SK-N-SH treated with all-trans-retinoic acid at 6 μM for 48 hours (cell line): Measurements from ENCODE around the gene ARID1B.

Experiments used
- ATAC-seq: fragments of 200-7000 bp; cut with Tn5 transposase; 3 replicates; pipeline ENCODE4 v1.9.1; 2020; ENCODE audit warnings: mild to moderate bottlenecking, moderate library complexity
- ARNTL ChIP-seq: fragments of 450-650 bp; formaldehyde crosslinking; IDR thresholded peaks from 2 replicates; pipeline ENCODE4 v1.5.0; 2020; ENCODE audit warnings: low read depth, mild to moderate bottlenecking, moderate library complexity, borderline replicate concordance
- BACH2 ChIP-seq: fragments of 250-450 bp; sonication (Bioruptor Pico); IDR thresholded peaks from 2 replicates; pipeline ENCODE4 v1.9.0; 2021; ENCODE audit warnings: mild to moderate bottlenecking, borderline replicate concordance
- CSDC2 ChIP-seq: fragments of 250-450 bp; sonication (Bioruptor Pico); IDR thresholded peaks from 2 replicates; pipeline ENCODE4 v1.5.0; 2020; ENCODE audit warnings: mild to moderate bottlenecking, moderate library complexity
- ESRRG ChIP-seq: fragments of 250-450 bp; sonication (Bioruptor Pico); IDR thresholded peaks from 2 replicates; pipeline ENCODE4 v1.6.1; 2021; ENCODE audit warnings: mild to moderate bottlenecking
- GLIS3 ChIP-seq: fragments of 250-450 bp; sonication (Bioruptor Pico); IDR thresholded peaks from 2 replicates; pipeline ENCODE4 v1.5.0; 2020; ENCODE audit warnings: mild to moderate bottlenecking, moderate library complexity
- ISL1 ChIP-seq: fragments of 250-450 bp; sonication (Bioruptor Pico); IDR thresholded peaks from 2 replicates; pipeline ENCODE4 v2.1.2; 2022; ENCODE audit warnings: mild to moderate bottlenecking, moderate library complexity
- OSR1 ChIP-seq: fragments of 250-450 bp; sonication (Bioruptor Pico); IDR thresholded peaks from 2 replicates; pipeline ENCODE4 v1.8.0; 2022; ENCODE audit warnings: moderate library complexity, mild to moderate bottlenecking, inconsistent platforms
- RARB ChIP-seq: fragments of 250-450 bp; sonication (Bioruptor Pico); IDR thresholded peaks from 2 replicates; pipeline ENCODE4 v1.8.0; 2021; ENCODE audit warnings: mild to moderate bottlenecking, moderate library complexity
- SNAI2 ChIP-seq: fragments of 250-450 bp; sonication (Bioruptor Pico); IDR thresholded peaks from 2 replicates; pipeline ENCODE4 v1.5.0; 2020; ENCODE audit warnings: mild to moderate bottlenecking, moderate library complexity
- TCF4 ChIP-seq: fragments of 250-450 bp; sonication (Bioruptor Pico); IDR thresholded peaks from 2 replicates; pipeline ENCODE4 v1.8.0; 2021; ENCODE audit warnings: mild to moderate bottlenecking, moderate library complexity, borderline replicate concordance
- TOX ChIP-seq: fragments of 250-450 bp; sonication (Bioruptor Pico); IDR thresholded peaks from 2 replicates; pipeline ENCODE4 v1.8.0; 2021; ENCODE audit warnings: mild to moderate bottlenecking, moderate library complexity, borderline replicate concordance
- TSHZ2 ChIP-seq: fragments of 250-450 bp; sonication (Bioruptor Pico); IDR thresholded peaks from 2 replicates; pipeline ENCODE4 v1.5.0; 2020; ENCODE audit warnings: mild to moderate bottlenecking, moderate library complexity
- ZC3H10 ChIP-seq: fragments of 250-450 bp; sonication (Bioruptor Pico); IDR thresholded peaks from 2 replicates; pipeline ENCODE4 v1.5.1; 2021; ENCODE audit warnings: mild to moderate bottlenecking, moderate library complexity
- ZFP3 ChIP-seq: fragments of 250-450 bp; sonication (Bioruptor Pico); IDR thresholded peaks from 2 replicates; pipeline ENCODE4 v1.5.0; 2020; ENCODE audit warnings: mild to moderate bottlenecking, moderate library complexity
- ZNF565 ChIP-seq: fragments of 450-650 bp; formaldehyde crosslinking; conservative IDR thresholded peaks from 2 replicates; pipeline ENCODE4 v1.5.0; 2020; ENCODE audit warnings: low read depth, mild to moderate bottlenecking, moderate library complexity
- ZNF70 ChIP-seq: fragments of 450-650 bp; formaldehyde crosslinking; IDR thresholded peaks from 2 replicates; pipeline ENCODE4 v1.5.0; 2020; ENCODE audit warnings: mild to moderate bottlenecking, moderate library complexity
- ZNF8 ChIP-seq: fragments of 450-650 bp; formaldehyde crosslinking; IDR thresholded peaks from 2 replicates; pipeline ENCODE4 v1.5.0; 2020; ENCODE audit warnings: mild to moderate bottlenecking, moderate library complexity
- TF ChIP-seq, protein P1 (sequence below): fragments of 250-450 bp; sonication (Bioruptor Pico); IDR thresholded peaks from 2 replicates; pipeline ENCODE4 v1.8.0; 2020; ENCODE audit warnings: mild to moderate bottlenecking, moderate library complexity, borderline replicate concordance
- TF ChIP-seq, protein P2 (sequence below): fragments of 250-450 bp; sonication (Bioruptor Pico); IDR thresholded peaks from 2 replicates; pipeline ENCODE4 v1.5.1; 2020; ENCODE audit warnings: low read depth, mild to moderate bottlenecking, moderate library complexity
- TF ChIP-seq, protein P3 (sequence below): fragments of 250-450 bp; sonication (Bioruptor Pico); IDR thresholded peaks from 2 replicates; pipeline ENCODE4 v1.8.0; 2021; ENCODE audit warnings: low read depth, mild to moderate bottlenecking, moderate library complexity, borderline replicate concordance
- TF ChIP-seq, protein P4 (sequence below): fragments of 250-450 bp; sonication (Bioruptor Pico); IDR thresholded peaks from 2 replicates; pipeline ENCODE4 v1.5.1; 2021; ENCODE audit warnings: mild to moderate bottlenecking, moderate library complexity

The ARID1B gene

GRCh38 chr6:156994215-156995076, 217.3 kb downstream of the ARID1B start:
- ATAC-seq: no peak
- TF ChIP-seq ZNF70 (CRISPR knock-in tag) (no peak), TSHZ2 (CRISPR knock-in tag) (no peak), ISL1 (no peak), ZFP3 (CRISPR knock-in tag) (no peak), SNAI2 (CRISPR knock-in tag) (no peak), ESRRG (CRISPR knock-in tag) (no peak), ZNF8 (no peak), RARB (CRISPR knock-in tag) (no peak), BACH2 (CRISPR knock-in tag) (no peak), ZNF565 (CRISPR knock-in tag) (no peak), CSDC2 (CRISPR knock-in tag) (no peak), ZC3H10 (CRISPR knock-in tag) (no peak), TCF4 (CRISPR knock-in tag) (no peak), ARNTL (CRISPR knock-in tag) (no peak), OSR1 (CRISPR knock-in tag) (no peak), GLIS3 (CRISPR knock-in tag) (no peak)
- TF ChIP-seq, protein P1, sequence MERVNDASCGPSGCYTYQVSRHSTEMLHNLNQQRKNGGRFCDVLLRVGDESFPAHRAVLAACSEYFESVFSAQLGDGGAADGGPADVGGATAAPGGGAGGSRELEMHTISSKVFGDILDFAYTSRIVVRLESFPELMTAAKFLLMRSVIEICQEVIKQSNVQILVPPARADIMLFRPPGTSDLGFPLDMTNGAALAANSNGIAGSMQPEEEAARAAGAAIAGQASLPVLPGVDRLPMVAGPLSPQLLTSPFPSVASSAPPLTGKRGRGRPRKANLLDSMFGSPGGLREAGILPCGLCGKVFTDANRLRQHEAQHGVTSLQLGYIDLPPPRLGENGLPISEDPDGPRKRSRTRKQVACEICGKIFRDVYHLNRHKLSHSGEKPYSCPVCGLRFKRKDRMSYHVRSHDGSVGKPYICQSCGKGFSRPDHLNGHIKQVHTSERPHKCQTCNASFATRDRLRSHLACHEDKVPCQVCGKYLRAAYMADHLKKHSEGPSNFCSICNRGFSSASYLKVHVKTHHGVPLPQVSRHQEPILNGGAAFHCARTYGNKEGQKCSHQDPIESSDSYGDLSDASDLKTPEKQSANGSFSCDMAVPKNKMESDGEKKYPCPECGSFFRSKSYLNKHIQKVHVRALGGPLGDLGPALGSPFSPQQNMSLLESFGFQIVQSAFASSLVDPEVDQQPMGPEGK: no peak
- TF ChIP-seq, protein P2, sequence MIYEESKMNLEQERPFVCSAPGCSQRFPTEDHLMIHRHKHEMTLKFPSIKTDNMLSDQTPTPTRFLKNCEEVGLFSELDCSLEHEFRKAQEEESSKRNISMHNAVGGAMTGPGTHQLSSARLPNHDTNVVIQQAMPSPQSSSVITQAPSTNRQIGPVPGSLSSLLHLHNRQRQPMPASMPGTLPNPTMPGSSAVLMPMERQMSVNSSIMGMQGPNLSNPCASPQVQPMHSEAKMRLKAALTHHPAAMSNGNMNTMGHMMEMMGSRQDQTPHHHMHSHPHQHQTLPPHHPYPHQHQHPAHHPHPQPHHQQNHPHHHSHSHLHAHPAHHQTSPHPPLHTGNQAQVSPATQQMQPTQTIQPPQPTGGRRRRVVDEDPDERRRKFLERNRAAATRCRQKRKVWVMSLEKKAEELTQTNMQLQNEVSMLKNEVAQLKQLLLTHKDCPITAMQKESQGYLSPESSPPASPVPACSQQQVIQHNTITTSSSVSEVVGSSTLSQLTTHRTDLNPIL (CRISPR knock-in tag): no peak
- TF ChIP-seq, protein P3, sequence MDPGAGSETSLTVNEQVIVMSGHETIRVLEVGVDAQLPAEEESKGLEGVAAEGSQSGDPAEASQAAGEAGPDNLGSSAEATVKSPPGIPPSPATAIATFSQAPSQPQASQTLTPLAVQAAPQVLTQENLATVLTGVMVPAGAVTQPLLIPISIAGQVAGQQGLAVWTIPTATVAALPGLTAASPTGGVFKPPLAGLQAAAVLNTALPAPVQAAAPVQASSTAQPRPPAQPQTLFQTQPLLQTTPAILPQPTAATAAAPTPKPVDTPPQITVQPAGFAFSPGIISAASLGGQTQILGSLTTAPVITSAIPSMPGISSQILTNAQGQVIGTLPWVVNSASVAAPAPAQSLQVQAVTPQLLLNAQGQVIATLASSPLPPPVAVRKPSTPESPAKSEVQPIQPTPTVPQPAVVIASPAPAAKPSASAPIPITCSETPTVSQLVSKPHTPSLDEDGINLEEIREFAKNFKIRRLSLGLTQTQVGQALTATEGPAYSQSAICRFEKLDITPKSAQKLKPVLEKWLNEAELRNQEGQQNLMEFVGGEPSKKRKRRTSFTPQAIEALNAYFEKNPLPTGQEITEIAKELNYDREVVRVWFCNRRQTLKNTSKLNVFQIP (CRISPR knock-in tag): no peak
- TF ChIP-seq, protein P4, sequence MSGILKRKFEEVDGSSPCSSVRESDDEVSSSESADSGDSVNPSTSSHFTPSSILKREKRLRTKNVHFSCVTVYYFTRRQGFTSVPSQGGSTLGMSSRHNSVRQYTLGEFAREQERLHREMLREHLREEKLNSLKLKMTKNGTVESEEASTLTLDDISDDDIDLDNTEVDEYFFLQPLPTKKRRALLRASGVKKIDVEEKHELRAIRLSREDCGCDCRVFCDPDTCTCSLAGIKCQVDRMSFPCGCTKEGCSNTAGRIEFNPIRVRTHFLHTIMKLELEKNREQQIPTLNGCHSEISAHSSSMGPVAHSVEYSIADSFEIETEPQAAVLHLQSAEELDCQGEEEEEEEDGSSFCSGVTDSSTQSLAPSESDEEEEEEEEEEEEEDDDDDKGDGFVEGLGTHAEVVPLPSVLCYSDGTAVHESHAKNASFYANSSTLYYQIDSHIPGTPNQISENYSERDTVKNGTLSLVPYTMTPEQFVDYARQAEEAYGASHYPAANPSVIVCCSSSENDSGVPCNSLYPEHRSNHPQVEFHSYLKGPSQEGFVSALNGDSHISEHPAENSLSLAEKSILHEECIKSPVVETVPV (CRISPR knock-in tag): no peak

GRCh38 chr6:156995502-156995901, 218.3 kb downstream of the ARID1B start:
- ATAC-seq: no peak
- TF ChIP-seq ZC3H10 (CRISPR knock-in tag) (no peak), TCF4 (CRISPR knock-in tag) (0 out of 2 replicates have a peak, but pooled peaks have one; percentile 11)

DNA sequence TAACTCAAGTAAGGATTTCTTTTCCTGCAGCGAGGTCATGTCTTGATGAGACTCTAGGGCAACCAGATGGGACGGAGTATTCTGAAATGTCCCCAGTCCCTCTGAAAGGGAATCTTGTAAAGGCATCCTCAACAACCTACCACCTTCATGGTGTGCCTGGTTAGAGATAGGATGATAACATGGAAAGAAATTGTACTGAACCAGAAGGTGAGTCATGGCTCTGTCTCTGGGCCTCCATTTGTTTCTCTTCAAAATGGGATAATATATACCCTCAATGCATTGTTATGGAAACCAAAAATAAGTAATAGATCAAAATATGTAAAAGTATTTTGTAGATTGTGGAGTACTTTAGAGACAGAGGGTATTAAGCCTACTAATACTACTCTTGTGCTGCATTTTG, 219.1 kb downstream of the ARID1B start:
- TF ChIP-seq ZNF70 (CRISPR knock-in tag) (no peak), ARNTL (CRISPR knock-in tag) (no peak), ZFP3 (CRISPR knock-in tag) (no peak), BACH2 (CRISPR knock-in tag) (no peak), TOX (CRISPR knock-in tag) (no peak), OSR1 (CRISPR knock-in tag) (no peak), ZC3H10 (CRISPR knock-in tag) (no peak), SNAI2 (CRISPR knock-in tag) (no peak), ZNF8 (no peak), CSDC2 (CRISPR knock-in tag) (no peak), ESRRG (CRISPR knock-in tag) (no peak)
- TF ChIP-seq, protein P2 (CRISPR knock-in tag): no peak
- TF ChIP-seq, protein P1: no peak
- no peak for ATAC-seq
